Subcutaneous abdominal adipose tissue (tissue), 5 donors: ENCODE data around the gene FANK1.

Source experiments
- H3K27ac ChIP-seq: one replicate; pipeline ENCODE4 v1.7.0; 2013; ENCODE audit warnings: low read depth, mild to moderate bottlenecking, inconsistent platforms, low read length, moderate library complexity
- H3K27me3 ChIP-seq, 5 donors: one replicate each; pipeline ENCODE4 v1.7.0; 2013; ENCODE audit warnings: low read length in 5 of 5, inconsistent platforms in 1 of 5; ENCODE audit not compliant: control insufficient read depth in 5 of 5, insufficient read depth in 4 of 5
- H3K36me3 ChIP-seq, 5 donors: one replicate each; pipeline ENCODE4 v1.7.0; 2013; ENCODE audit warnings: low read length in 5 of 5; ENCODE audit not compliant: control insufficient read depth in 5 of 5, insufficient read depth in 5 of 5
- H3K4me1 ChIP-seq, 5 donors: one replicate each; pipeline ENCODE4 v1.7.0; 2013; ENCODE audit warnings: low read length in 5 of 5, mild to moderate bottlenecking in 3 of 5, moderate library complexity in 1 of 5; ENCODE audit not compliant: control insufficient read depth in 5 of 5, insufficient read depth in 5 of 5
- H3K4me3 ChIP-seq, 5 donors: one replicate each; pipeline ENCODE4 v1.7.0; 2013; ENCODE audit warnings: low read length in 5 of 5, low read depth in 1 of 5
- H3K9ac ChIP-seq, 5 donors: one replicate each; pipeline ENCODE4 v1.7.0; 2013; ENCODE audit warnings: low read length in 5 of 5, mild to moderate bottlenecking in 4 of 5, moderate library complexity in 3 of 5
- H3K9me3 ChIP-seq, 5 donors: one replicate each; pipeline ENCODE4 v1.7.0; 2013; ENCODE audit warnings: low read length in 5 of 5; ENCODE audit not compliant: control insufficient read depth in 5 of 5
- donor health status: healthy.
- donor health status: healthy.
- donor health status: healthy.
- donor health status: healthy.
- donor health status: healthy.

FANK1 gene

DNA sequence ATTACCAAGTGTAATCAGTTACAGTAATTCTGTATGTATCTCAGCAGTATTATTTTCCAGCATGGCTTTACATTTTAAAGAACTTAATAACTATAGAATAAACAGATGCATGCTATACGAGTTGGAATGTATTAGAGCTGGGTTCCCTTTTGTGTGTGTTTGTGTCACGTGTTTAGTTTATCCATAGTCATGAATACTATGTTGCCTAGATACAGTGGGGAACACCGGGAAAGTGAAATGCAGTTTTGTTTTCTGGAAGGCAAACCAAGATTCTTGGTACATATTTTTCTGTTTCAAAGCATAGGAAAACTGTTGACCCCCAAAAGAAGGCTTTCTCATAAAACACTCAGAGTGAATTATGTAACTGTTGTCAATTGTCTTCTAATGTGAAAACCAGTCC lies 119.0 kb downstream of the FANK1 start:
- Histone ChIP-seq H3K9me3 (peaks cover 0 to 5% (median 0%) of the 10 kb centered on the region in 5 donors), H3K4me1 (peaks cover 0 to 6% (median 0%) of the 10 kb centered on the region in 5 donors), H3K4me3 (no peak overlapping the region), H3K27me3 (no peaks in the 10 kb centered on the region), H3K36me3 (peaks cover 0 to 27% (median 9%) of the 10 kb centered on the region in 5 donors), H3K9ac (no peak overlapping the region), H3K27ac (no peak overlapping the region)

DNA sequence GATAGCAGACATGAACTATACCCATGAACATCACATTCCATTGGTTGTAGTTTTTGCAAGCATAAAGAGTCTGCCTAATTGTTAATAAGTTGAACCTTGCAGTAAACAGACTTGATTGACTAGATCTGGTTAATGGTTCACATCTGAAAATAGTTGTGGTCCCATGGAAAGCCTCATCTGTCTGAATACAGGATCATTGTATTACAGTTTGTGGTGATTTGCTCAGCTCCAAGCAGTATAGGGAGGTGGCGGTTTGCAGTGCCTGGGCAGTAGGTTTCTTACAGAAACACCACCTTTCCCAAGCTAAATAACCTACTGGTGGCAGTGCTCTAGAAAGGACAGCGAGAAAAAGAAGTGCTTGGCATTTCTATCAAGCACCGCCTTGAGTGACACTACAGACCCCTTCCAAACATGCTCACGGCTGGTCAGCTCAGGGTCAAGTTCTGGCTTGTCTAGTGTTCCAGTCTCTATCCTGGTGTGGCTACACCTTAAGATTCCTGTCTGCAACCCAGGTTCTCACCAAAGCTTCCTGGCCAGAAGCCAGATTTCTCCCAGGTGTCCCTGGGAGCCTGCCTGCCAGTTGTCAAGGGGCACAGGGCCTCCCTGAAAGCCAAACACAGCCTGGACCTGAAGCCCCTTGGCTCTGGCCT lies 119.9 kb downstream of the FANK1 start:
- H3K9ac ChIP-seq = no peak overlapping the region
- H3K36me3 ChIP-seq = peaks cover 0 to 27% (median 9%) of the 10 kb centered on the region in 5 donors
- no peak overlapping the region for H3K27ac ChIP-seq
- peaks cover 0 to 6% (median 0%) of the 10 kb centered on the region in 5 donors for H3K4me1 ChIP-seq
- H3K27me3 ChIP-seq = no peaks in the 10 kb centered on the region
- H3K9me3 ChIP-seq = no peaks in the 10 kb centered on the region
- H3K4me3 ChIP-seq = no peak overlapping the region

DNA sequence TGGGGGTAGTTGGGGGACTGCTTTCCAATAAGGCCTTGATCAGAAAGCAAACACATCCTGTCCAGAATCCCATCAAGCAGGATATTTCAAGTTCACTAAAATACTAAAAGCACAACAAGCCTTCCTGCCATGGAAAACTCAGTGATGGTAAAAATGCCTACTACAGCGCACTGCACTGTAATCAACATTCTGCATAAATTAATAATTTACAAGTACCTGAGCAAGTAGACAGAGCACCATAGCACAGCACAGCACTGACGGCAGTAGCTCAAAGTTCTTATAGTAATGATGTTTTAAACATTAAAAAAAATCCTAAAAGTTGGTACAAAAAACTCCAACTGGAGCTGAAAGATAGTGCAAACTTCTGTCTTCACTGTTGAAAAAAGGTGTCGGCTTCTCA lies 120.5 kb downstream of the FANK1 start:
- Histone ChIP-seq H3K4me3 (no peak overlapping the region), H3K9me3 (no peaks in the 10 kb centered on the region), H3K27ac (no peak overlapping the region), H3K27me3 (no peaks in the 10 kb centered on the region), H3K9ac (no peak overlapping the region), H3K36me3 (peaks cover 0 to 28% (median 9%) of the 10 kb centered on the region in 5 donors), H3K4me1 (peaks cover 0 to 6% (median 0%) of the 10 kb centered on the region in 5 donors)

DNA sequence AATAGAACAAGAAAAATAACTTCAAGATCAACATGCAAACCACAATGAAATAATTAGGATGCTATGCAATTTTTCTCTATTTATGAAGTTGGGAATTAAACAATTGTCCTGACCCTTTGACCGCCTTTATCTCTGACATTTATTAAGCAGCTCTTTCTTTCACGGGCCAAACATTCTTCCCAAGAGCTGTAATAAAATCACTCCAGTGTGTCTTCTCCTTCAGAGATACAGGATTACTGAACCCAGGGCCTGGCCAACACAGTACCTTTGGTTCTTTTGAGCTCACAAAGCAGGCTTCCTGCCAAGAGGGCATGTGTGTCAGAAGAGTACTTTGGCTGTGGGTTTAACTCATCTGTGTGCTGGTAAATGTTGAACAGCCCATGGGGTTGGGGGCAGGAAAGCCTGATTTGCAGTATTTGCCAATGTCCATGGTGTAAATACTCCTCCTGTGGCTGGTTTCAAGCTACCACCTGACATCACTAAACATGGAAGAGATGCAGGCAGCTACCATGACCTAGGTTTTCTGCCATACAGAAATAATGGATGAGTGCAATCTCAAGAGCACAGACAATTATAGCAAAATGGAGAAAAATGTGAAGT lies 121.7 kb downstream of the FANK1 start:
- no peak overlapping the region for H3K27ac ChIP-seq
- peaks cover 0 to 6% (median 0%) of the 10 kb centered on the region in 5 donors for H3K4me1 ChIP-seq
- no peaks in the 10 kb centered on the region for H3K9me3 ChIP-seq
- no peak overlapping the region for H3K4me3 ChIP-seq
- no peaks in the 10 kb centered on the region for H3K27me3 ChIP-seq
- peaks cover 0 to 32% (median 9%) of the 10 kb centered on the region in 5 donors for H3K36me3 ChIP-seq
- no peak overlapping the region for H3K9ac ChIP-seq

DNA sequence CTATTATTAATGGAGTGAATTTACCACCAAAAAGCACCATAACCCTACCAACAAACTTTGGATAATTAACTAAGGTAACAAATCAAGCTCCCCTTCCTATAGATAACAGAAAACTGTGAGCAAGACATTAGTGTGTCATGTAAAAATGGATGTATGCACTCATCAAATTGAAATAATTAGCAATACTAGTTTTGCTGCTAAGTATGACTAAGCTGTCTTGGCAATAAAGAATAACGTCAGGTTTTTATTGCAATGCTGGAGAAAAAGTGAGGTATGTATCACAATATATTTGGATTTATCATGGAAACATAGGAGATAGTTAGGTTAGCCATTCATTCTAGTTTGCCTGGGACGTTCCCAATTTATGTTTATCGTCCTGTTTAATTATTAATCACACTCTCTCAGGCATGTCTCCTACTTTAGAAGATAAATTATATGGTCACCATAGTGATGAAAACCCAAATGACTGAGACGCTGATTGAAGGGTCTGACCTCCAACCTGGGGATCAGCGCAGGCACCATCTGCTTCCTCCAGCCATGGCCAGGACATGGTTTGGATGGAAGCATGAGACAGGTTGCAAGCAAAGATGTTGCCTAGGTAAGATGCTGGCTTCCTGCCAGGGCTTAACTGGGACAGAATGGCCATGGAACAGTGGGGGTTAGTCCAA lies 125.6 kb downstream of the FANK1 start:
- no peak overlapping the region for H3K27ac ChIP-seq
- no peak overlapping the region for H3K4me3 ChIP-seq
- peaks cover 0 to 22% (median 6%) of the 10 kb centered on the region in 5 donors for H3K36me3 ChIP-seq
- peaks cover 0 to 6% (median 0%) of the 10 kb centered on the region in 5 donors for H3K4me1 ChIP-seq
- H3K27me3 ChIP-seq = no peaks in the 10 kb centered on the region
- no peak overlapping the region for H3K9ac ChIP-seq
- no peaks in the 10 kb centered on the region for H3K9me3 ChIP-seq

DNA sequence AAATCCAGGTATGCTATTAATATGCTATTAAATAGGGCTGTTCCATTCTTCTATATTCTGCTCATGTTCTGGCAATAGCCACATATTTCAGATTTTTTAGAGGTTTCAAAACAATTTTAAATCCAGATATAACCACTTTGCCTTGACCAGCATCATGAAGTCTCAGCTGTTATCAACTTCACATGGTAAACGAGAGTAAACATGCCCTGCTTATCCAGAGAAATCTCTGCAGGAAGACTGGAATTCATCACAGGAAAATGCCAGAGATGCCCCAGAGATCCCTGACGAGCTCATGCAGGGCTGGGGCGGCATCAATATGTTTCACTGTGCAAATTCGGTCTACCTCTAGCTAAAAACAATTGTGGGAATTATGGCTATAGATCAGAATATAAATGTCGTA lies 126.5 kb downstream of the FANK1 start:
- H3K9me3 ChIP-seq = no peaks in the 10 kb centered on the region
- H3K36me3 ChIP-seq = peaks cover 0 to 21% (median 7%) of the 10 kb centered on the region in 5 donors
- no peak overlapping the region for H3K27ac ChIP-seq
- H3K9ac ChIP-seq = no peak overlapping the region
- peaks cover 0 to 6% (median 0%) of the 10 kb centered on the region in 5 donors for H3K4me1 ChIP-seq
- no peak overlapping the region for H3K4me3 ChIP-seq
- H3K27me3 ChIP-seq = no peaks in the 10 kb centered on the region

DNA sequence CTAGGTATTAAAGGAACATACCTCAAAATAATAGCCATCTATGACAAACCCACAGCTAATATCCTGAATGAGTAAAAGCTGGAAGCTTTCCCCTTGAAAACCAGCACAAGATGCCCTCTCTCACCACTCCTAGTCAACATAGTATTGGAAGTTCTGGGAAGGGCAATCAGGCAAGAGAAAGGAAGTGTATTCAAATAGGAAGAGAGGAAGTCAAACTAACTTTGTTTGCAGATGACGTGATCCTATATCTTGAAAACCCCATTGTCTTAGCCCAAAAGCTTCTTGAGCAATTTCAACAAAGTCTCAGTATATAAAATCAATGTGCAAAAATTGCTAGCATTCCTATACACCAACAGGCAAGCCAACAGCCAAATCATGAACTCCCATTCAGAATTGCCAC lies 131.3 kb downstream of the FANK1 start:
- Histone ChIP-seq H3K4me3 (no peak overlapping the region), H3K36me3 (peaks cover 0 to 47% (median 3%) of the 10 kb centered on the region in 5 donors), H3K9me3 (peaks cover 0 to 8% (median 0%) of the 10 kb centered on the region in 5 donors), H3K27ac (no peak overlapping the region), H3K4me1 (no peaks in the 10 kb centered on the region), H3K9ac (no peak overlapping the region), H3K27me3 (no peaks in the 10 kb centered on the region)

DNA sequence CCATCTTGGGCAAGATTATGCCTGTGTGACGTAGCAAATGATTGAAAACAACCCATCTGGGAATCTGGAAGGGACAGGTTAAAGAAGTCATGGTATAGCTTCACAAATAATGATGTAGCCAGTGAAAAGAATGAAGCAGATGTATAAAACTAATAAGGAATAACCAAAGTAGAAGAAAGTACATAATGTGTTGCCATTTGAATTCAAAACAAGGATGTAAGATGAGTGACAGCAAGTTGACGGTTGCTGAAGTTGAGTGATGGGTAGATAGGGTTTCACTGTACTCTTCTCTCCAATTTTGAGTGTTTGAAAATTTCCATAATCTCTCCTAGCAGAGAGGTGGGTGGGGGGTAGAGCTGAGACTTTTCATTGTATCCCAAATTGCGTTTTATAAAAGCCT lies 133.6 kb downstream of the FANK1 start:
- peaks cover 0 to 57% (median 6%) of the 10 kb centered on the region in 5 donors for H3K36me3 ChIP-seq
- no peak overlapping the region for H3K4me3 ChIP-seq
- no peaks in the 10 kb centered on the region for H3K4me1 ChIP-seq
- H3K27me3 ChIP-seq = no peaks in the 10 kb centered on the region
- no peak overlapping the region for H3K9ac ChIP-seq
- H3K27ac ChIP-seq = no peak overlapping the region
- peaks cover 0 to 17% (median 9%) of the 10 kb centered on the region in 5 donors for H3K9me3 ChIP-seq

DNA sequence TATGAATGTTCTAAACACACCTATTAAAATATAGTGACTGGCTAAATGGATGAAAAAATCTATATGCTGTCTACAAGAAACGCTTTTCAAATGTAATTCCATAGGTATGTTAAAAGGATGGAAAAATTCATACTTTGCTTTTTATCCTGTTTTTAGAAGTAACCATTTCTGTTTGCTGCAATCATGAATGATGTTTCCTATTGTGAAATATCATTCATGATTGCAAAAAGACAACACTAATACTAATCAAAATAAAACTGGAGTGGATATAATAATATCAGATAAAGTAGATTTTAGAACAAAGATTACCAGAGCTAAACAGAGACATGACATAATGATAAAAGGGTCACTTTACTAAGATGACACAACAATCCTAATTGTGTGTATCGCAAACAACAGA lies 138.2 kb downstream of the FANK1 start:
- H3K27ac ChIP-seq = no peak overlapping the region
- H3K9me3 ChIP-seq = peaks cover 0 to 10% (median 8%) of the 10 kb centered on the region in 5 donors
- H3K4me3 ChIP-seq = no peak overlapping the region

DNA sequence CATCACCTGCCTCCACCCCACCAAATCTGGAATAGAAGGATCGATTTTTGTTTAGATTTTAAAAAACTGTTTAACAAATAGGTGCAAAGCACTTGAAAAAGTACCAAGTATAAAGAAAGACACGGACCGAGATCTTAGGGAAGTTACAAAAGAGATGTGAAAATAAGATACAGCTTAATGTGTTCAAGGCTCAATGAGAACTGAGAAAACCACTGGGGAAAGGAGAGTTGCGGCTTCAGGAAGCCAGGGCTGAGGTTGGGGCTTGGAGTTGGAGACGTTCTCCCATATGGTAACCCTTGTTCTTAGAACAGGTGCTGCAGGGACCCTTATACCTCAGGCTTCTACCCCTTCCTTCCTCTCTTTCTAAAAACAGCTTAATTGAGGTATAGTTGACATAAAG lies 140.2 kb downstream of the FANK1 start:
- Histone ChIP-seq H3K4me3 (no peak overlapping the region), H3K4me1 (peaks cover 0 to 6% (median 4%) of the 10 kb centered on the region in 5 donors), H3K27me3 (no peaks in the 10 kb centered on the region), H3K36me3 (peaks cover 0 to 31% (median 5%) of the 10 kb centered on the region in 5 donors), H3K9me3 (peaks cover 0 to 10% (median 8%) of the 10 kb centered on the region in 5 donors), H3K27ac (no peak overlapping the region), H3K9ac (no peak overlapping the region)

More for the DNA sequence above, 138.2 kb downstream of the FANK1 start:
- Histone ChIP-seq H3K36me3 (peaks cover 0 to 44% (median 8%) of the 10 kb centered on the region in 5 donors), H3K9ac (no peak overlapping the region), H3K27me3 (no peaks in the 10 kb centered on the region), H3K4me1 (no peaks in the 10 kb centered on the region)
